ENCODE data around the gene EXOC2. TPM values are rescaled to one million over a fixed set of nuclear protein-coding genes. Genes with fewer than 3 reads are reported as not detected.
A peak's percentile ranks its signal among the peaks of the same experiment; 100 is the strongest.
"Not testable (repeated sequence)": the region's sequence is repeated elsewhere in the genome, so short reads cannot be mapped to it uniquely, and the experiment has no call there.

EXOC2 gene
- total RNA-seq, 1 experiment from 2014 or later: 45.7 TPM

GRCh38 chr6:699319-699718 lies 6.4 kb upstream of the EXOC2 start:
- ATAC-seq (no peak), DNase-seq (ENCODE audit: low spot score) (no peak)
- Mint-ChIP-seq H3K4me1 (peaks cover 26% of the 10 kb centered on the region), H3K36me3 (0 out of 2 replicates have a peak, but pooled peaks cover 5% of the 10 kb centered on the region), H3K27ac (no peak overlapping the region), H3K27me3 (ENCODE audit: low read depth) (no peaks in the 10 kb centered on the region), H3K4me3 (no peak overlapping the region), H3K9me3 (no peaks in the 10 kb centered on the region)
- no peak for TF ChIP-seq ATF2 (CRISPR knock-in tag; IDR thresholded peaks at IDR 0.05; ENCODE audit: borderline replicate concordance, low read depth)
- TF ChIP-seq, protein P1, sequence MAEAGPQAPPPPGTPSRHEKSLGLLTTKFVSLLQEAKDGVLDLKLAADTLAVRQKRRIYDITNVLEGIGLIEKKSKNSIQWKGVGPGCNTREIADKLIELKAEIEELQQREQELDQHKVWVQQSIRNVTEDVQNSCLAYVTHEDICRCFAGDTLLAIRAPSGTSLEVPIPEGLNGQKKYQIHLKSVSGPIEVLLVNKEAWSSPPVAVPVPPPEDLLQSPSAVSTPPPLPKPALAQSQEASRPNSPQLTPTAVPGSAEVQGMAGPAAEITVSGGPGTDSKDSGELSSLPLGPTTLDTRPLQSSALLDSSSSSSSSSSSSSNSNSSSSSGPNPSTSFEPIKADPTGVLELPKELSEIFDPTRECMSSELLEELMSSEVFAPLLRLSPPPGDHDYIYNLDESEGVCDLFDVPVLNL (CRISPR knock-in tag; IDR thresholded peaks at IDR 0.05; ENCODE audit: borderline replicate concordance, low read depth): no peak
- POLR2A ChIA-PET: no interaction called here
- CTCF ChIA-PET: no interaction called here

- H3K36me3 Mint-ChIP-seq; ATAC-seq; POLR2A ChIA-PET; H3K9me3 Mint-ChIP-seq; H3K27ac Mint-ChIP-seq; DNase-seq (ENCODE audit: low spot score); H3K27me3 Mint-ChIP-seq (ENCODE audit: low read depth): not testable (repeated sequence)
- CTCF ChIA-PET: interaction anchor here (1.5 to 3.5 kb wide), 3 partner anchors 17 to 101 kb away, joined by 3 to 15 read pairs (median 9); no protein-coding TSS in a partner anchor
- H3K4me1 Mint-ChIP-seq: peaks cover 23% of the 10 kb centered on the region
- H3K4me3 Mint-ChIP-seq: peak overlapping the region; percentile 63
Measured at GRCh38 chr6:694431-695126, 1.6 kb upstream of the EXOC2 start.

- CTCF ChIA-PET: interaction anchor here (1.4 to 2.3 kb wide), 6 partner anchors 8 to 34 kb away, joined by 4 to 17 read pairs (median 11); no protein-coding TSS in a partner anchor
- ATAC-seq: no peak
- Mint-ChIP-seq H3K4me1 (peaks cover 23% of the 10 kb centered on the region), H3K27me3 (ENCODE audit: low read depth) (no peaks in the 10 kb centered on the region), H3K4me3 (peak overlapping the region; percentile 89), H3K27ac (no peak overlapping the region), H3K9me3 (no peaks in the 10 kb centered on the region), H3K36me3 (0 out of 2 replicates have a peak, but pooled peaks cover 5% of the 10 kb centered on the region)
- no peak for DNase-seq (ENCODE audit: low spot score)
- POLR2A ChIA-PET: interaction anchor here (2.1 kb wide), 1 partner anchor 10 kb away, joined by 8 read pairs; no protein-coding TSS in a partner anchor
- TF ChIP-seq SP1 (CRISPR knock-in tag; conservative IDR thresholded peaks at IDR 0.05) (no peak), ZNF396 (CRISPR knock-in tag; IDR thresholded peaks at IDR 0.05; ENCODE audit: borderline replicate concordance) (no peak), GTF2I (CRISPR knock-in tag; conservative IDR thresholded peaks at IDR 0.05) (no peak), ARID4B (CRISPR knock-in tag; IDR thresholded peaks at IDR 0.05; ENCODE audit: borderline replicate concordance) (no peak)
Measured at GRCh38 chr6:693723-694009, 727 bp upstream of the EXOC2 start.

DNA sequence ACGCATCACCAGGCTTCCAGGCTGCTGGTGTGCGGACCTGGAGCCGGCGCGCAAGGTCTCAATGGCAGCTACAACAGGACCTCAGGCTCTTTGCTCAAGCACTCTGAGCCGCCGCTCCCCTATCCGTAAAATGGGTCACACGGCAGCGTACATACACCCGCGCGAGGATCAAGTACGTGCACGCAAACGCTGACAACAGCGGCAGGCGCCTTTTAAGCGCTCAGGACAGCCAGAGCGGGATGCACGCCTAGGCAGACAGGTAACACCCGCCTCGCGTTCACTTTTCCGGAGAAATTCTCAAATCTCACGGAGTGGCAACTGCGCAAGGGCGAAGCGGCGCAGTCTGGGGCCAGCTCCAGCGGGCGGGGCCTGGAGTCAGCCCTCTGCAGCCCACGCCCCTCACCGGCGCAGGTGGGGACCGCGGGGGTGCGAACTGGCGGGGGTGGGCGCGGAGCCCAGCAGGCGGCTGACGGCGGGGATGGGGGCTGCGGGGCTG lies 535 bp downstream of the EXOC2 start:
- peak overlapping the region; percentile 92 for H3K4me3 Mint-ChIP-seq
- POLR2A ChIA-PET: interaction anchor here (2.1 kb wide), 1 partner anchor 9 kb away, joined by 8 read pairs; no protein-coding TSS in a partner anchor

More for the DNA sequence above, 535 bp downstream of the EXOC2 start:
- peak; percentile 66 for DNase-seq (ENCODE audit: low spot score)
- Mint-ChIP-seq H3K27ac (peak overlapping the region; percentile 83), H3K9me3 (no peaks in the 10 kb centered on the region), H3K4me1 (peaks cover 23% of the 10 kb centered on the region), H3K27me3 (ENCODE audit: low read depth) (no peaks in the 10 kb centered on the region), H3K36me3 (0 out of 2 replicates have a peak, but pooled peaks cover 5% of the 10 kb centered on the region)
- no peak for TF ChIP-seq ARID4B (CRISPR knock-in tag; IDR thresholded peaks at IDR 0.05; ENCODE audit: borderline replicate concordance)
- TF ChIP-seq GTF2I (CRISPR knock-in tag; conservative IDR thresholded peaks at IDR 0.05): 0 out of 2 replicates have a peak, but pooled peaks have one; percentile 42
- peak; percentile 63 for ATAC-seq
- CTCF ChIA-PET: interaction anchor here (0.9 to 2.3 kb wide), 8 partner anchors 9 to 68 kb away, joined by 4 to 17 read pairs (median 10); no protein-coding TSS in a partner anchor

Measured in WTC11 (cell line).